BE2C (cell line): ENCODE measurements around the gene RAPSN.

Experiments
- DNase-seq: peaks from one replicate; pipeline ENCODE4 v3.0.0-alpha.2; 2020
- H3K27me3 ChIP-seq: fragments of 250-450 bp; sonication (Bioruptor Pico); 2 replicates; pipeline ENCODE4 v1.5.1; 2020; ENCODE audit warnings: mild to moderate bottlenecking
- H3K36me3 ChIP-seq: fragments of 250-450 bp; sonication (Bioruptor Pico); 2 replicates; pipeline ENCODE4 v1.5.1; 2020; ENCODE audit warnings: mild to moderate bottlenecking
- H3K4me1 ChIP-seq: fragments of 250-450 bp; sonication (Bioruptor Pico); 2 replicates; pipeline ENCODE4 v1.5.1; 2020
- H3K4me3 ChIP-seq: 2 replicates; pipeline ENCODE4 v1.5.1; 2011; ENCODE audit warnings: low read depth, low read length
- H3K9me3 ChIP-seq: fragments of 250-450 bp; sonication (Bioruptor Pico); 2 replicates; pipeline ENCODE4 v1.5.1; 2020
- CTCF ChIP-seq: IDR thresholded peaks from 2 replicates; pipeline ENCODE4 v1.5.1; 2012; ENCODE audit warnings: mild to moderate bottlenecking, low read depth, low read length

Gene RAPSN

GRCh38 chr11:47398551-47398950 is 50.4 kb downstream of the RAPSN start:
- no peak overlapping the region for H3K4me3 ChIP-seq
- H3K27me3 ChIP-seq = no peaks in the 10 kb centered on the region
- H3K36me3 ChIP-seq = no peaks in the 10 kb centered on the region
- H3K4me1 ChIP-seq = peaks cover 5% of the 10 kb centered on the region; the same call in 1 of the 2 replicates
- H3K9me3 ChIP-seq = no peaks in the 10 kb centered on the region
- no peak for TF ChIP-seq CTCF
- DNase-seq = no peak

- Histone ChIP-seq H3K27me3 (no peaks in the 10 kb centered on the region), H3K4me1 (peaks cover 5% of the 10 kb centered on the region; the same call in 1 of the 2 replicates), H3K9me3 (no peaks in the 10 kb centered on the region), H3K4me3 (no peak overlapping the region), H3K36me3 (no peaks in the 10 kb centered on the region)
- no peak for TF ChIP-seq CTCF
- peak; percentile 25 for DNase-seq
Measured at GRCh38 chr11:47398011-47398410, 50.9 kb downstream of the RAPSN start.

GRCh38 chr11:47396049-47396320 is 53.0 kb downstream of the RAPSN start:
- Histone ChIP-seq H3K27me3 (no peaks in the 10 kb centered on the region), H3K9me3 (no peaks in the 10 kb centered on the region), H3K36me3 (no peaks in the 10 kb centered on the region), H3K4me3 (no peak overlapping the region), H3K4me1 (peaks cover 4% of the 10 kb centered on the region; the same call in 1 of the 2 replicates)
- TF ChIP-seq CTCF = no peak
- no peak for DNase-seq

- no peaks in the 10 kb centered on the region for H3K36me3 ChIP-seq
- no peaks in the 10 kb centered on the region for H3K4me1 ChIP-seq
- no peaks in the 10 kb centered on the region for H3K9me3 ChIP-seq
- no peak for TF ChIP-seq CTCF
- H3K4me3 ChIP-seq = no peak overlapping the region
- H3K27me3 ChIP-seq = no peaks in the 10 kb centered on the region
- DNase-seq = no peak
Measured at GRCh38 chr11:47395223-47396048, 53.5 kb downstream of the RAPSN start.

- Histone ChIP-seq H3K36me3 (no peaks in the 10 kb centered on the region), H3K9me3 (no peaks in the 10 kb centered on the region), H3K27me3 (no peaks in the 10 kb centered on the region), H3K4me1 (no peaks in the 10 kb centered on the region), H3K4me3 (no peak overlapping the region)
- TF ChIP-seq CTCF = no peak
- no peak for DNase-seq
Measured at GRCh38 chr11:47394322-47395222, 54.4 kb downstream of the RAPSN start.

- TF ChIP-seq CTCF = no peak
- Histone ChIP-seq H3K9me3 (no peaks in the 10 kb centered on the region), H3K27me3 (no peaks in the 10 kb centered on the region), H3K4me1 (no peaks in the 10 kb centered on the region), H3K4me3 (no peak overlapping the region), H3K36me3 (no peaks in the 10 kb centered on the region)
- no peak for DNase-seq
Measured at GRCh38 chr11:47394050-47394321, 55.0 kb downstream of the RAPSN start.
